HepG2 (cell line): ENCODE data around the gene RFC1. TPM values are rescaled to one million over a fixed set of nuclear protein-coding genes. Genes with fewer than 3 reads are reported as not detected.

ENCODE experiments used
- ATAD3A ChIP-seq: sonication (generic); formaldehyde crosslinking; IDR thresholded peaks from 2 replicates; pipeline ENCODE4 v1.4.0; 2020; ENCODE audit warnings: missing genetic modification reagents
- HIVEP1 ChIP-seq: sonication (generic); formaldehyde crosslinking; IDR thresholded peaks from 2 replicates; pipeline ENCODE4 v1.4.0; 2020; ENCODE audit warnings: mild to moderate bottlenecking, missing genetic modification reagents
- KAT8 ChIP-seq: IDR thresholded peaks from 2 replicates; pipeline ENCODE4 v1.6.1; 2016; ENCODE audit warnings: missing genetic modification reagents, missing compliant biosample characterization
- KDM2A ChIP-seq: sonication (generic); formaldehyde crosslinking; IDR thresholded peaks from 2 replicates; pipeline ENCODE4 v1.4.0; 2020; ENCODE audit warnings: low read depth, missing genetic modification reagents, borderline replicate concordance
- KLF13 ChIP-seq: sonication (generic); formaldehyde crosslinking; IDR thresholded peaks from 2 replicates; pipeline ENCODE4 v1.4.0; 2020; ENCODE audit warnings: mild to moderate bottlenecking, missing genetic modification reagents
- NFIC ChIP-seq: IDR thresholded peaks from 2 replicates; pipeline ENCODE4 v1.6.1; 2012; ENCODE audit warnings: mild to moderate bottlenecking, low read length, inconsistent platforms
- SKIL ChIP-seq: sonication (generic); formaldehyde crosslinking; IDR thresholded peaks from 2 replicates; pipeline ENCODE4 v1.8.0; 2022; ENCODE audit warnings: missing genetic modification reagents, mild to moderate bottlenecking, moderate library complexity, borderline replicate concordance
- TFE3 ChIP-seq: IDR thresholded peaks from 2 replicates; pipeline ENCODE4 v1.6.1; 2016
- ZBTB21 ChIP-seq: sonication (generic); formaldehyde crosslinking; IDR thresholded peaks from 2 replicates; pipeline ENCODE4 v1.4.0; 2020; ENCODE audit warnings: missing genetic modification reagents
- ZNF121 ChIP-seq: sonication (generic); formaldehyde crosslinking; IDR thresholded peaks from 2 replicates; pipeline ENCODE4 v1.5.0; 2020; ENCODE audit warnings: mild to moderate bottlenecking, missing genetic modification reagents
- ZNF124 ChIP-seq: sonication (generic); formaldehyde crosslinking; IDR thresholded peaks from 2 replicates; pipeline ENCODE4 v1.4.0; 2020; ENCODE audit warnings: missing genetic modification reagents
- ZNF235 ChIP-seq: sonication (generic); formaldehyde crosslinking; IDR thresholded peaks from 2 replicates; pipeline ENCODE4 v1.8.1; 2023; ENCODE audit warnings: mild to moderate bottlenecking, missing genetic modification reagents, borderline replicate concordance
- ZNF263 ChIP-seq: sonication (generic); formaldehyde crosslinking; IDR thresholded peaks from 2 replicates; pipeline ENCODE4 v1.4.0; 2020; ENCODE audit warnings: missing genetic modification reagents
- ZNF549 ChIP-seq: sonication (generic); formaldehyde crosslinking; IDR thresholded peaks from 2 replicates; pipeline ENCODE4 v1.5.0; 2020; ENCODE audit warnings: missing genetic modification reagents
- ZNF687 ChIP-seq: sonication (generic); formaldehyde crosslinking; IDR thresholded peaks from 2 replicates; pipeline ENCODE4 v1.5.1; 2020; ENCODE audit warnings: mild to moderate bottlenecking, missing genetic modification reagents, moderate library complexity
- ZNF773 ChIP-seq: sonication (generic); formaldehyde crosslinking; IDR thresholded peaks from 2 replicates; pipeline ENCODE4 v1.4.0; 2020; ENCODE audit warnings: missing genetic modification reagents, borderline replicate concordance
- polyA plus RNA-seq, 8 experiments: library from polyadenylated mRNA; depleted of rRNA in 3 of 8; stranded (reverse) in 7 of 8; unstranded in 1 of 8; fragments of >200 nt; fragmentation: Illumina TruSeq in 4 of 8; extraction: Trizol in 4 of 8; gene quantifications; 2 replicates each; pipeline versions ENCODE4 v1.2.1 to v1.2.3, GENCODE V29; 2011 to 2016; ENCODE audit warnings: low read depth in 4 of 8, missing spikeins in 1 of 8, mixed read lengths in 1 of 8; ENCODE audit not compliant: insufficient read depth in 1 of 8
- total RNA-seq, 5 experiments: library from RNA; depleted of rRNA; stranded (reverse); fragments of >200 nt; fragmentation: Illumina TruSeq; extraction: Trizol; gene quantifications; 2 replicates each; pipeline ENCODE4 v1.2.3, GENCODE V29; 2016; ENCODE audit warnings: low read depth in 1 of 5
- TF ChIP-seq, protein P1 (sequence below): sonication (generic); formaldehyde crosslinking; IDR thresholded peaks from 2 replicates; pipeline ENCODE4 v1.4.0; 2020; ENCODE audit warnings: missing genetic modification reagents, borderline replicate concordance

RFC1 gene
- total and polyA plus RNA-seq, 2 of the 13 experiments (the other 11 are each of a cell fraction or from before 2014, with no cell fraction given) = 15.9 to 78.8 TPM

DNA sequence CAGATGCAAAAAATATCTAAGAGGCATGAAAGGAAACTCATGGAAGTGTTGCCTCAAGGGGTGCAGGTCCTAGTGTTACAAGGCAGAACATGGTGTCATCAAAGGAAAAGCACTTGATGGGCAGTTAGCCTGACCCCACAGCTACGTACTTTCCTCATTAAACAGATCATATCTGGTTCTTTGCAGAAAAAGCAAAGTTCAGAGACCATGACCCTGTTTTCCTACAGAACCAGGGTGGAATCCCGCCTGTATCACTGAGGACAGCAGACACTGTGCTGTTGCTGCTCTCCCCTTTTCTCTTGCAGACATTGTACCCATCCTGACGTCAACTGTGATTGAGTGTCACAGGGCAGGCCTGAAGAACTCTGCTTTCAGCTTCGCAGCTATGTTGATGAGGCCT, 91.7 kb downstream of the RFC1 start (continued):
- TF ChIP-seq ZNF549 (CRISPR knock-in tag) = no peak
- 0 out of 2 replicates have a peak, but pooled peaks have one; percentile 15 for TF ChIP-seq ZNF263 (CRISPR knock-in tag)
- TF ChIP-seq TFE3 (CRISPR knock-in tag) = no peak
- TF ChIP-seq KAT8 (CRISPR knock-in tag) = 0 out of 2 replicates have a peak, but pooled peaks have one; percentile 22
- no peak for TF ChIP-seq ATAD3A (CRISPR knock-in tag)
- no peak for TF ChIP-seq KLF13 (CRISPR knock-in tag)
- no peak; the same call in 1 of the 2 replicates for TF ChIP-seq ZNF687
- no peak for TF ChIP-seq HIVEP1 (CRISPR knock-in tag)
- TF ChIP-seq ZNF124 (CRISPR knock-in tag) = no peak
- TF ChIP-seq ZNF773 (CRISPR knock-in tag) = no peak
- TF ChIP-seq SKIL = no peak
- TF ChIP-seq ZBTB21 (CRISPR knock-in tag) = no peak
- no peak for TF ChIP-seq KDM2A
- no peak for TF ChIP-seq NFIC
- TF ChIP-seq ZNF121 (CRISPR knock-in tag) = no peak
- TF ChIP-seq ZNF235 = no peak
- TF ChIP-seq, protein P1, sequence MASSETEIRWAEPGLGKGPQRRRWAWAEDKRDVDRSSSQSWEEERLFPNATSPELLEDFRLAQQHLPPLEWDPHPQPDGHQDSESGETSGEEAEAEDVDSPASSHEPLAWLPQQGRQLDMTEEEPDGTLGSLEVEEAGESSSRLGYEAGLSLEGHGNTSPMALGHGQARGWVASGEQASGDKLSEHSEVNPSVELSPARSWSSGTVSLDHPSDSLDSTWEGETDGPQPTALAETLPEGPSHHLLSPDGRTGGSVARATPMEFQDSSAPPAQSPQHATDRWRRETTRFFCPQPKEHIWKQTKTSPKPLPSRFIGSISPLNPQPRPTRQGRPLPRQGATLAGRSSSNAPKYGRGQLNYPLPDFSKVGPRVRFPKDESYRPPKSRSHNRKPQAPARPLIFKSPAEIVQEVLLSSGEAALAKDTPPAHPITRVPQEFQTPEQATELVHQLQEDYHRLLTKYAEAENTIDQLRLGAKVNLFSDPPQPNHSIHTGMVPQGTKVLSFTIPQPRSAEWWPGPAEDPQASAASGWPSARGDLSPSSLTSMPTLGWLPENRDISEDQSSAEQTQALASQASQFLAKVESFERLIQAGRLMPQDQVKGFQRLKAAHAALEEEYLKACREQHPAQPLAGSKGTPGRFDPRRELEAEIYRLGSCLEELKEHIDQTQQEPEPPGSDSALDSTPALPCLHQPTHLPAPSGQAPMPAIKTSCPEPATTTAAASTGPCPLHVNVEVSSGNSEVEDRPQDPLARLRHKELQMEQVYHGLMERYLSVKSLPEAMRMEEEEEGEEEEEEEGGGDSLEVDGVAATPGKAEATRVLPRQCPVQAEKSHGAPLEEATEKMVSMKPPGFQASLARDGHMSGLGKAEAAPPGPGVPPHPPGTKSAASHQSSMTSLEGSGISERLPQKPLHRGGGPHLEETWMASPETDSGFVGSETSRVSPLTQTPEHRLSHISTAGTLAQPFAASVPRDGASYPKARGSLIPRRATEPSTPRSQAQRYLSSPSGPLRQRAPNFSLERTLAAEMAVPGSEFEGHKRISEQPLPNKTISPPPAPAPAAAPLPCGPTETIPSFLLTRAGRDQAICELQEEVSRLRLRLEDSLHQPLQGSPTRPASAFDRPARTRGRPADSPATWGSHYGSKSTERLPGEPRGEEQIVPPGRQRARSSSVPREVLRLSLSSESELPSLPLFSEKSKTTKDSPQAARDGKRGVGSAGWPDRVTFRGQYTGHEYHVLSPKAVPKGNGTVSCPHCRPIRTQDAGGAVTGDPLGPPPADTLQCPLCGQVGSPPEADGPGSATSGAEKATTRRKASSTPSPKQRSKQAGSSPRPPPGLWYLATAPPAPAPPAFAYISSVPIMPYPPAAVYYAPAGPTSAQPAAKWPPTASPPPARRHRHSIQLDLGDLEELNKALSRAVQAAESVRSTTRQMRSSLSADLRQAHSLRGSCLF (CRISPR knock-in tag) = no peak
